DMS53 treated with DMSO at 0.1 percent for 48 hours (cell line): Measurements from ENCODE around the gene FMNL2.

ENCODE experiments used
- DNase-seq: peaks from one replicate; lab custom pipeline; 2025; ENCODE audit not compliant: unreplicated experiment; lab: John Stamatoyannopoulos, UW

Gene FMNL2

DNA sequence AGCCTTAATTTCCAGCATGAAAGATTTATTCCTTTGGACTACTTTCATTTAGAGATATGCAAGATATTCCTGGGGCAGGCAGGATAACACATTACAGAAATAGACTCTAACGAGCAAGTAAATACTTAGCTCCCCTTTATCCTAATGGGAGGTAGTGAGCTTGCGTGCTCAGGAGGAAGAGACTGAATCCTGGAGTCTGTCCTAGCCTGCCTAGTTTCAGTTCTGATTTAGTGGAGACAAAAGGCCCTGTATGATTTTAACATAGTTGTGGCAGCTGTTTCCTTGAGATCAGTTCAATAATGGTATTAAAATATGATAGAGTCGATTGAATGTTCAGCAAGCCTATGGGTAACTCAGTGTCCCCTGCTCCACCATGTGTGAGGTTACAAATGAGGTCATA, 109.5 kb downstream of the FMNL2 start:
- no peak for DNase-seq

DNA sequence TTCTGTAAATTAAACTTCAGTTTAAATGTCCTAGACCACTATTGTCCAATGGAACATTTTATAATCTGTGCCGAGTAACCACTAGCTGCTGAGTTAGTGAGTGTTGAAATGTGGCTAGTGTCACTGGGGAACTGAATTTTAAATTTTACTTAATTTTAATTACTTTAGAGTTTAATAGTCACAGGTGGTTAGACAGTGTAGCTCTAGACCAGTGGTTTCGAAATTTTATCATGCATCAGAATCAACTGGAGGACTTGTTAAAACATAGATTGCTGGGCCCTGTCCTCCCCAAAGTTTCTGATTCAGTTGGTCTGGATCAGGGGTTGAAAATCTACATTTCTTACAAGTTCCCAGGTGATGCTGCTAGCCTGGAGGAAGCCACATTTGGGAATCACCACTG, 110.4 kb downstream of the FMNL2 start:
- no peak for DNase-seq

DNA sequence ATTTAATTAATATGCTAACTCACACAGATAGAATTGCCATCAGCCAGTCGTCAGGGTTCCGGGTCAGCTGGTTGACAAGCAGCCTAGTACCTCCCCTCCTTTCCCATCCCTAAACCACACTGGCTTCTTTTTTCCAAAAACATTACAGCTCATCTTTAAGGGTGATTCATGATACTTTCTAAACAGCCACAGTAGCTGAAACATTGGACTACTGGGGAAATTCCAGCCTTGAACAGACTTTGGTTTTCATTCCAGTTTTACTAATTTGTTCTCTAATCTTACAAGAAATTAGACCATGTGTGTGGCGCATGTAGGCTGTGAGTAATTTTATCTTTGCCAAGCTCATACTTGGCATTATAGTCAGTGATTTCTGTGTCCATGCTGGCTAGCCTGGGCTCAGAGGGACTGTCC, 110.8 kb downstream of the FMNL2 start:
- no peak for DNase-seq

DNA sequence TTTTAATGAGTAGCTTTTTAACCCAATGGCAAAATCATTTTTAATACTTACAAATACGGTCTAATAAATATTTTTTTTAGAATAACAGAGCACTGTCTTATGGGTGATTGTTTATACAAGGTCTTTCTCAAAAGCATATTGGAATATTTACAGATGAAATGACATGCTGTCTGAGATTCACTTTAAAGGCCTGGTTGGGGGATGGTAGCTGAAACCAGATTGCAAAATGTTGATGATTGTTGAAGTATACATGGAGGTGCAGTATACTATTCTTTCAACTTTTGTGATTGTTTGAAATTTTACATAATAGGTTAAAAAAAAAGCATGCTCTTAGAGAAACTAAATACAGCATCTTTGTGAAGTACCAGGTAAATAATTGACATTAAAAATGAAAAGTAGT, 111.2 kb downstream of the FMNL2 start:
- DNase-seq: no peak

DNA sequence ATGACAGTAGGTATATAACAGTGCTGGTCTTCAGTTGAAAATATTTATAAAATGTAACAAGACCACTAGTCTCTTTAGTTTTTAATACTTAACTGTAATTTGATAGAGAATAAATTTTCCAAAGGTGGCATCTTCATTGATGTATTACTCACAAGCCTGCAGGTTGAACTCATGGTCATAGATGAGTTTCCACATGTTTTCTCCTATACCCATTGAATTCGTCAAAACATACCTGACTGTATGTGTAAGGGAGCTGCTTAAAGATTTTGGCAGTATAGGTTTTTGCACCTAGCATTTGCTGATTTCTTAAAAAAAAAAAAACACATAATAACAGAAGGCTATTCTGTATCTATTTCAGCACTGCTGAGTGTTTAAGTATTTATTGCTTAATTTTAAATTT, 112.9 kb downstream of the FMNL2 start:
- DNase-seq: no peak

DNA sequence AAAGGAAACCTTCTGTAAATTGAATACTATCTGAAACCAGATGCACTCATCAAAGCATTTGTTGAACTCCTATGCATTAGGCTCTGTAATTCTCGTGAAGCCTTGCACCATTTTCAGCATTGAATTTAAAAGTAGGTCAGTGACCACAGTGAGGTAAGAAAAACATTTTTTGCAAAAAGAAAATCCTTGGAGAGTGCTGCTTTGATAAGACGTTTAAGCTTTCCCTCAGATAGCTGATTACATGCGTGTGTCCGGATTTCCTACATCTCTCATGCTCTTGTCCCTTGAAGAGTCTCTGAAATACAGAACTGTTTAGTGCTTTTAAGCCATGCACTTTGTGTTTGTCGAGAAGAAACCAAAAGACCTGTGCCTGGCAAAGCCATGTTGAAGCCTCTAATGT, 113.6 kb downstream of the FMNL2 start:
- no peak for DNase-seq

DNA sequence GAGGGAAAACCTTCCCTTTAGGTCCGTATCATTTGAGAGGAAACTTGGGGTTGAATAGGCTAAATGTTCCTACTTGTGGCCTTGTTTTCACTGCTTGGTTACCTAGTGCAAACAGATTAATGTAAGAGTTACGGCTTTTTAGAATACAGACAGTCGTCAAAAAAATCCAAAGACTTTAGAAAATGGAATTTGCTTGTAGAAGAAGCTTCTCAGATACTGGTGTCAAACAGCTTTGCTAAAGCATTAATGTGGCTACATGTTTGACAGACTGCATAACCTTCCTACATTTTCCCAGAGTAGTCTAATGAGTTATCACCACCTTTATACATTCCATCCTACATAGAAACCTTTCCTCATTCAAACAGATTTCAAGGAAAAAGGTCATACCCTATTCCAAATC, 114.6 kb downstream of the FMNL2 start:
- DNase-seq: no peak

DNA sequence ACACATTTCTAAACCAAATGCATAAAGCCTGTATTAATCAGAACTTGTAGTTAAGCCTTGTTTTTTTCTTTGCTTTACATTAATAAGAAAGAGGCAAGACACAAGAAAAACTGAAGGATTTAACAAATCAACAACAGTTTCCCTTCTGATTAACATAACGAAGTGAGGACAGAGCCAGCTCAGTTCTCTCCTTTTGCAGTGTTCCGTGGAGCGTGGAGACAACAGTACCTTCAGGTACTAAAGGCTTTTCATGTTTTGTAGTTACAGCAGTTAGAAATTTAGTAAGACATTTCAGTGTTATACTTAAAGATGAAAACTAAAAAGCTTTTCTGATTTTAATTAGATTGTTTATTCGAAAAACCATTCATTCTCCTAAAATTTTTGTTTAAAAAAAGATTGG, 115.2 kb downstream of the FMNL2 start:
- no peak for DNase-seq

DNA sequence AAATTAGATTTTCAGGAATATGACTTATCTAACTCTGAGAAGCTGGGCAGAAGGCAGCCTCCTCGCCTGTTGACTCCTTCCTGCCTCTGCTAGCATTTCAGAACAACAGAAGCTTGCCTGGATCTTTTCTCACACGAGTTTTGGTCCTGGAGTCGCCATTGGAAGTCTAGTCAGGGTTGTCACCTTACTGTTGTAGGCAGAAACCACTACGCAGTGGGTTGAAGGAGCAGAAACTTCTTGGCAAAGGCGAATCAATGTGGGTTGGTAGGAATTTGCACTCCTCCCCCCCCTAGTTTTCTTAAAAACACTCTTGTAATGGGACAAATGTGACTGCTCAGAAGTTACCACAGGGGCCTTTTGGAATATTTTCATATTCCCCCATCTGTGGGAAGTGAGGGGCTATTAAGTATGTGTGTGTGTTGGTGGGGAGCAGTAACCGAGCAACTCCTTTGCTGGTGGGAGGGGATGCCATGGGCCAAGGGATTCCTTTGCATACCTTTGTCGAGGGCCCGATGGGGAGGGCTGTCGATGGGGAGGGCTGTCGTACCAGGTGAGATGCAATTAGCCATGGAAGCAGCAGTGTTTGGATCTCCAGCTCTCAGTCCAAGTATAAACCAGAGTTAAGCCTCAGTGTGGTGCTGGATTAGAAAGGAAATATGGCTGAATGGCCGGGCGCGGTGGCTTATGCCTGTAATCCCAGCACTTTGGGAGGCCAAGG, 117.4 kb downstream of the FMNL2 start:
- no peak for DNase-seq

DNA sequence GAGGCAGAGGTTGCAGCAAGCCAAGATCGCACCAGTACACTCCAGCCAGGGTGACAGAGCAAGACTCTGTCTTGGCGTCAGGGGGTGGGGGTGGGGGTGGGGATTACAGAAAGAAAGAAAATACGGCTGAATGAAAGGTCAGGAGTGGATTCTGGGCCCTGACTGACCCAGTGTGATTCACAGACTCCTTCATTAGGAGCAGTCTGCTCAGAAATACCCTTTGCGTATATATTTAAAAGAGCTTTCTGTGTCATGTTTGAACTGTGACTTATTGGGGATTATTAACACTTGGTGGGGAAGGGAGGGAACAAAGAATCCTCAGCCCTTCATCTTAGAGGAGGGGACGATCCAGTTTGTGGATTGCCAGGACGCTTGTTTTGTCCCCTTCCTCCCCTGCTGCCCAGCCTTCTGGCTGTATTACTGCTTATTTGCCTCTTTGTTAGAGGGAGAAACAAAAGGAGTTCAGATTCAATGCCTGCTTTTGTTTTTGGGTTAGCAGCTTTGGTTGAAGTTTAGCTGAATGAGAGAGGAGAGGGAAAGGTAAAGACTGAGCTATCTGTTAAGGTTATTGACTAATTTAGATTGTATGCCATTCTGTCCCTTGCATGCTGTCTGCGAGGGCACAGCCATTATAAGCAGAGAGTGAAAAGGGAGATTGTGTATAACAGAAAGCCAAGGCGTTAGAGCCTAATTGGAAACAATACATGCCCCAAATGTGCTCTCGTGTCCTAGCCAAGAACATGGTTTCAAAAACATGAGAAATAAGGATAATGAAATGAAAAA, 118.3 kb downstream of the FMNL2 start:
- DNase-seq: no peak

DNA sequence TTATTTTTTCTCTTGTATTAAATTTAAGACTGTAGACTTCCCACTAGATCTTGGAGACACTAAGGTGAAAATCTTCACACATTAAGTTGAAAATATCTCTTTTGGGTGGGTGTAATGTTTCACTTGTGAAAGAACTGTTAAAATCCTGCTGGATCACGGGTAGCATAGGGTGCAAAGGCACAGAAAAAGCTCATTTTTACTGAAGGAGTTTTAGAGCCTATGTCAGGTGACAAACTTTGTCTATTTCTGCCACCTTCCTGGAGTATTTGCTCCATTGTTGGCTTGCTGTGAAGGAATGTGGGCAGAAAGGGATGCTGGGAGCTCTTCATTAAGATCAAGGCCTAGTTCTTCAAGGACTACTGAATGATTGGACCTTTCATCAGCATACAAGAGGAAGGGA, 119.4 kb downstream of the FMNL2 start:
- DNase-seq: no peak

DNA sequence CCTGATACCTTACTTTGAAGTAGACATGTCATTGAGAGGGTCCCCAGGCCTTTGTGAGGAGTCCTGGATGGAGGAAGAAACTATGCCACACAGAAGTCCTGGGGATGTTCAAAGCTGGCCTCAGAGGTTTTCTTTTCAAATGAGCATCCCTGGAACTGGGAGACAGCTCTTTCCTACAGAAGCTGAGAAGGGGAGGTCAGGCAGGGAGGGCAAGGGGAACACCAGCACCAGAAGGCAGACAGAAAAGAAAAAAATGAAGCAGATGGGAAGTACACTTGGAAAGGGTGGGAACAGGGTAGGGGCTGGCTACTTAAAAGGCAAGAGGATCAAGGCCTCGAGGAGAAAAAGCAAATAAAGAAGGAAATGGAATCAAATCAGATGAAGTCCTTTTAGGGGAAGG, 120.0 kb downstream of the FMNL2 start:
- DNase-seq: no peak

DNA sequence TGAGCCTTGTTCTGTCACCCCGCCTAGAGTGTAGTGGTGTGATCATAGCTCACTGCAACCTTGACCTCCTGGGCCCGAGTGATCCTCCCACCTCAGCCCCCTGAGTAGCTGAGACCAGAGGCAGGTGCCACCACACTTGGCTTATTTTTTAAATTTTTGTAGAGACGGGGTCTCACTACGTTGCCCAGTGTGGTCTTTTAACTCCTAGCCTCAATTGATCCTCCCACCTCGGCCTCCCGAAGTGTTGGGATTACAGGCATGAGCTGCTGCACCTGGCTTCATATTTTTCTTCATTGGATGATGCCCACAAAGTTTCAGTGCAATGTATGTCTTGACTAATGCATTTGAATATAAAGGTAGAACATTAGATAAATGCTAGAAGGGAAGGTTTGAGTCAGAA, 120.8 kb downstream of the FMNL2 start:
- DNase-seq: no peak

DNA sequence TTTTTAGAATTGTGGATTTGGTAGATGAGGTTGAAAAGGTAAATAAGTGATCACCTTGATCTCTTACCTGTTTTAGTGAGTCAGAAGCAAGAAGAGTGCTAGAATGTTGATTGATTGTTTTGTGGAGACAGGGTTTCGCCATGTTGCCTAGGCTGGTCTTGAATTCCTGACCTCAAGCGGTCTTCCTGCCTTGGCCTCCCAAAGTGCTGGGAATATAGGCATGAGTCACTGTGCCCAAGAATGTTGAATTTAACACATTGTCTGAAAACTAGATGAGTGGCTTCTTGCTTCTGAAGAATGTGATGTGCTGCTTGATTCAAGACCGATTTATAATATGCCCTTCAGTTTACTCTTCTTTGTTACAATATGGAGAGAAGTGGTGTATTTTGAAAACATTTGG, 121.3 kb downstream of the FMNL2 start:
- no peak for DNase-seq

DNA sequence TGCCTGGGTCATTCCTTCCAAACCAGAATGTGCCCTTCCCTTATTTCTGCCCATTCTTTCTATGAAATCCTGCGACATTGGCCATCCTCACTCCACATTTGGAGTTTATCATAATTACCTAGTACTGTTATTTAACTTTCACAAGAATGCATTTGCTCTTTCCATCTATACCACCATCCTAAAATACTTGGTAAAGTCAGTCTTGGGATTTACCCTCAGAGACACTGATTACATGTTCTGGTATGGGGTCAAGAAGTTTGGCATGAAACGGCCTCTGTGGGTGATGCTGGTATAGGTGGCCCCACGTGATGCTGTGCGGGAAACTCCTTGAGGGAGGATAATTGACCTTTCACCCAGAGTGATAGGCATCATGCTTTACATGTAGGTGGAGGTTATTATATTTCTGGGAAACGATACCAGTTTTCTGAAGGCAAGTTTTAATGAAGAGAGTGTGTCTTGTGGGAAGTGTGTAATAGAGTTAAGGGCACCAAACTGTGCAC, 123.5 kb downstream of the FMNL2 start:
- no peak for DNase-seq

DNA sequence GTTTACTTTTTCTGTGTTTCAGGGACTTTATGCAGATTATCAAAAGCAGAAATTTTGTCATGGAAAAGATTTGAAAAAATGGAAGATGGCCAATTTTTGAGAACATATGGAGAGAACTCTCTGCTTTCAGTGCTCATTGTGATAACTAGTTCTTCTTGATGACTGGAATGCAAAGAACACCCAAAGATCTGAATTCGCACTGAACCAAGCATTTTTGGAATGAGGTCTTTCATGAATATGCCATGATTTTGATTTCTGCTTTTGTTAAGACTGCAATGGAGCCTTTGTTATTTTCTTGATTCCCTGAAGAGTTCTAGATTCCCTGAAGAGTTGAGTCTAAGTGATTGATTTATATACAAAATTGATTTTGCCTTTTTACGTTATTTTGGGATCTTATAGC, 124.1 kb downstream of the FMNL2 start:
- DNase-seq: no peak

DNA sequence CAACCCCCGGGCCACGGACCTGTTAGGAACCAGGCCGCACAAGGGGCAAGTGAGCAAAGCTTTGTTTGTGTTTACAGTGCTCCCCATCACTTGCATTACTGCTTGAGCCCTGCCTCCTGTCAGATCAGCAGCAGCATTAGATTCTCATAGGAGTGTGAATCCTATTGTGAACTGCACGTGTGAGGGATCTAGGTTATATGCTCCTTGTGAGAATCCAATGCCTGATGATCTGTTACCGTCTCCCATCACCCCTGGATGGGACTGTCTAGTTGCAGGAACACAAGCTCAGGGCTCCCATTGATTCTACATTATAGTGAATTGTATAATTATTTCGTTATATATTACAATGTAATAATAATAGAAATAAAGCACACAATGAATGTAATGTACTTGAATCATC, 125.6 kb downstream of the FMNL2 start:
- DNase-seq: no peak

DNA sequence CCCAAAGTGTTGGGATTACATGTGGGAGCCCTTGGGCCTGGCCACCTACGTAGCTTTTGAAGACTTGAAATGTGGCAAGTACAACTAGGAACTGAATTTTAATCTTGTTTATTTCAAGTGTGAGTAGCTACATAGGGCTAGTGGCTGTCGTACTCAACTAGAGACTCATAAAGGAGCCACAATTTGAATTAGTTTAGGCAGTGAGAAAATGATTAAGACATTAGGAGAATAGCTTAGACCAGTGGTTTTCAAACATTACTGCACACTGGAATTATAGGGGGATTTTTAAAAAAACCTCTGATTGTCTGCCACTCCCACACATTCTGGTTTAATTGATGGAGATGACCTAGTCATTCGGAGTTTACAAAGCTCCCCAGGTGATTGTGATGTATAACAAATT, 127.1 kb downstream of the FMNL2 start:
- DNase-seq: no peak

DNA sequence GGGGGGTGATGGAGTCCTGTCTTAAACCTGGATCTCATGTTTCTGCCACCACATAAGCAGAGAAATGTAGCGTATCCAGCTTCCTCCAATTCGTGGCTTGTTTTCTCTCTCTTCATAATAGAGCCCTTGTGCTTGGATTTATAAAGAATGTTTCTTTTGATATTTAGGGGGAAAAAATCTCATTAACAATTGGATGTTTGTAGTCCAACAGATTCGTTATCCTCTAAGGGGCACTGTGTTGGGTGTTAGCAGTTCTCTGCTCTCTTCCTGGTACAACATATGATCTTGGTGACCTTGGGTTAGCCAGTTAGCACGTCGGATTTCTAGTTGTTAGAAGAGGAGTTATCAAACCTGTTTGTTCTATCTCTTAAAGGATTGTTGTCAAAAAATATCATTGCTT, 127.8 kb downstream of the FMNL2 start:
- no peak for DNase-seq

DNA sequence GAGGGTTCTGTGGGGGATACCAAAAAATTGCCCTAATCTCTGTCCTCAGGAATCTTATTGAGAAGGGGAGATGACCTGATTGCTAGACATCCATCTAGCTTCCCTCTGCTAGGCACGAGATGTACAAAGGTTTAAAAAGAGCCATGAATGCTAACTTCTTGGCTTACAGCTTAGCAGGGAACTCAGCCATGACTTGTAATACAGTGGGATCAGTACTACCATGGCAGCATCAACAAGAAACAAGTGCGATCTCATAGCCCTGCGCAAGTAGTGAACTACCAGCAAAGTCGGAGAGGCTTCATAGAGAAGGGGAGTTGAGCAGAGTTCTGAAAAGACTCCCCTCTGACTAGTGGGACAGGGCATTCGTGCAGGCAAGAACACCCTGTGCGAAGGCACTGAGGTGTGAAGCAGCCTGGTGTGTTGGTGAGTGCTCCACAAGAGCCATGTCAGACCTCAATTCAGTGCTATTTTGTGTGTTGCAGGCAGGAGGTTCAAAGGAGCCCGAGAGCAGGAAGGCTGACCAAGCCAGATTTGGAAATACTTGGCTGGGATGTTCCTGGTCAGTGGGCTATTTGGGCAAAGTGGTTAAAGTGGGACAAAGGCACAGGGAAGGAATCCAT, 130.0 kb downstream of the FMNL2 start:
- no peak for DNase-seq

DNA sequence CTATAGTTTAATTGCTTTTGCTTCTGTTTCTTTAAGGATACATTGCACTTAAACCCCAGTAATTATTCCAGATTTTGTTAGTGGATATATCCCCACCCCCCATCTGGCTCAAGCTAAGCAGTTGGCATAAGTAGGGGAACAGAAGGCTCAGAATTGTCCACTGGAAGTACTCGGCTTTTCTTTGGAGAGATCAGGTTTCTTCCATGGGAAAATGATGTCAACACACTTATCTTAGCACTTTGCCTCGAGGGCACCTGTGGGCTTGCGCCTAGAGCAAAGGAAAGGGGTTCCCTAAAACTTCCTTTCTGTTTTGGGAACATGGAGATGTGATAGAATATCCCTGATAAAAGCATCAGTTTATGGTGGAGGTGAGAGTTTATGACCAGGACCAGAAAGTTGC, 130.6 kb downstream of the FMNL2 start:
- no peak for DNase-seq

DNA sequence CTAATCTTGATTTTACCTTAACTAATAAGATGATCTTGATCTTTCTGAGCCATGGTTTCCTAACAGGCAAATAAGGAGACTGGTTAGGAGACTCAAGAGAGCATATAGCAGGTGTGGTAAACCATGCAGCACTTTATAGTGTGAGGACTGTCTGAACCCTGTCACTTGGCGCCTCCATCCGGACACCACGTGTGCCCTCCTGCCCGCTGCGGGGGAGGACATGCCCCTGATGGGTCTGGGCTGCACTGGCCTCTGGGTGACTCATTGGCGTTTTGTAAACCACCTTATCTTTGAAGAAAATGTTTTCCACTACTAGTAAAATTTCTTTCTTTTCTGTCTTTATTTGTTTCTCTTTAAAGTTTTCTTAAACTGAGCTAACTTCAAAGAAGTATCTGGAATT, 131.1 kb downstream of the FMNL2 start:
- peak; percentile 8 for DNase-seq
